Measurements from ENCODE around the gene PTGDS.

DNA sequence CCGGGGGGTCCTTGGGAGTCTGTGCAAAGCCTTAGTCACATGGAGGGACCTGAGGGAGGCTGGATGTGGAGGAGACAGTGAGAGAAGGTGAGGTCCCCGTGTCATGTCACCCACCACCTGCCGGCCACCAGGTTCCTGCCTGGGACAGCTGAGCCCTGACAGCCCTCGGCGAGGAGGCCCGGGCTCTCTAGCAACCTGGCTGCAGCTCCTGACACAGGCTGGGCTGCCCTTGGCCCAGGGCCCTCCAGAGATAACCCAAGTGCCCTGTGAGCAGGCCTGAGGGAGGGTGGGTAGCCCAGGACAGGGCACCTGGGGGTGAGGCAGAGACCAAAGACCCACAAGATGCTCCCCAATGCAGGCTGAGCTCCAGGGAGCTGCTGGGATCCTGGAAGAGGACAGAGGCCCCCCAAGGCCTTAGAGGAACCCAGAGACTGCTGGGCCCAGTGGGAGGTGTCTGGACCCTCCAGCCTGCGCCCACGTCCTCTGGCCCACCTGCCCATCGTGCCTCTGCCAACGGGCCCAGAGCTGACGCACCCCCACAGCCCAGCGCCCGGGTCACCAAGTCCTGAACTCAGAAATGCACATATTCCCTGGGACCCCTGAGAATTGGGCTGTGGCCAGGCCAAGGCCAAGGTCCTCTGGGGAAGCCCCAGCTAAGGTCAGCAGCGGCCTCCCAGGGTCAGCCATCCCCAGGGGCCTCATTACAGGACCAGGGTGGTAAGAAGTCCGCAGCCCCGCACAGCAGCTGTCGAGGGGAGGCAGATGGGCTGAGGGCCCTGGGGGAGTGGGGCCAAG lies 8.8 kb upstream of the PTGDS start:
- TF ChIP-seq, protein P1, sequence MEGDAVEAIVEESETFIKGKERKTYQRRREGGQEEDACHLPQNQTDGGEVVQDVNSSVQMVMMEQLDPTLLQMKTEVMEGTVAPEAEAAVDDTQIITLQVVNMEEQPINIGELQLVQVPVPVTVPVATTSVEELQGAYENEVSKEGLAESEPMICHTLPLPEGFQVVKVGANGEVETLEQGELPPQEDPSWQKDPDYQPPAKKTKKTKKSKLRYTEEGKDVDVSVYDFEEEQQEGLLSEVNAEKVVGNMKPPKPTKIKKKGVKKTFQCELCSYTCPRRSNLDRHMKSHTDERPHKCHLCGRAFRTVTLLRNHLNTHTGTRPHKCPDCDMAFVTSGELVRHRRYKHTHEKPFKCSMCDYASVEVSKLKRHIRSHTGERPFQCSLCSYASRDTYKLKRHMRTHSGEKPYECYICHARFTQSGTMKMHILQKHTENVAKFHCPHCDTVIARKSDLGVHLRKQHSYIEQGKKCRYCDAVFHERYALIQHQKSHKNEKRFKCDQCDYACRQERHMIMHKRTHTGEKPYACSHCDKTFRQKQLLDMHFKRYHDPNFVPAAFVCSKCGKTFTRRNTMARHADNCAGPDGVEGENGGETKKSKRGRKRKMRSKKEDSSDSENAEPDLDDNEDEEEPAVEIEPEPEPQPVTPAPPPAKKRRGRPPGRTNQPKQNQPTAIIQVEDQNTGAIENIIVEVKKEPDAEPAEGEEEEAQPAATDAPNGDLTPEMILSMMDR (IDR thresholded peaks at IDR 0.05), result no peak
- TF ChIP-seq ZFX (IDR thresholded peaks at IDR 0.05; ENCODE audit: borderline replicate concordance), result no peak
